ENCODE measurements around the gene KCTD20. TPM values are rescaled to one million over a fixed set of nuclear protein-coding genes. Genes with fewer than 3 reads are reported as not detected.
A peak's percentile ranks its signal among the peaks of the same experiment; 100 is the strongest.

KCTD20 gene
- total and polyA plus RNA-seq, 9 of the 15 experiments (the other 6 are each of a cell fraction or from before 2014, with no cell fraction given): 28.9 to 160 (median 70.6) TPM

GRCh38 chr6:36423101-36423824 is 19.5 kb upstream of the KCTD20 start (continued):
- TF ChIP-seq GABPB1 (CRISPR knock-in tag; IDR thresholded peaks at IDR 0.05) (peak; percentile 61; the same call in 1 of the 2 replicates), SNRNP70 (optimal IDR thresholded peaks at IDR 0.05; ENCODE audit: low read depth, low read length) (no peak), ZNF79 (CRISPR knock-in tag; IDR thresholded peaks at IDR 0.05; ENCODE audit: low read depth) (no peak), HIVEP1 (CRISPR knock-in tag; IDR thresholded peaks at IDR 0.05) (peak; percentile 47; the same call in 1 of the 2 replicates), ZKSCAN8 (CRISPR knock-in tag; IDR thresholded peaks at IDR 0.05) (no peak), NFE2 (IDR thresholded peaks at IDR 0.05; ENCODE audit: low read depth) (0 out of 2 replicates have a peak, but pooled peaks have one; percentile 26), IFI16 (CRISPR knock-in tag; IDR thresholded peaks at IDR 0.05) (no peak), E2F6 (IDR thresholded peaks at IDR 0.05; ENCODE audit: borderline replicate concordance in 1 of 2, extremely low read depth in 1 of 2, insufficient read depth in 1 of 2, insufficient read length in 1 of 2, low read depth in 1 of 2, low read length in 1 of 2, poor library complexity in 1 of 2, severe bottlenecking in 1 of 2) (peak; percentile 95 to 99), HDAC3 (IDR thresholded peaks at IDR 0.05; ENCODE audit: borderline replicate concordance, partially characterized antibody) (no peak), RBM14 (IDR thresholded peaks at IDR 0.05; ENCODE audit: borderline replicate concordance, insufficient read depth, low read depth, low read length) (no peak), RNF219 (CRISPR knock-in tag; IDR thresholded peaks at IDR 0.05) (no peak), GATAD2A (IDR thresholded peaks at IDR 0.05) (no peak), GTF2B (IDR thresholded peaks at IDR 0.05; ENCODE audit: extremely low read depth, insufficient read length) (no peak)
- TF ChIP-seq, protein P1, sequence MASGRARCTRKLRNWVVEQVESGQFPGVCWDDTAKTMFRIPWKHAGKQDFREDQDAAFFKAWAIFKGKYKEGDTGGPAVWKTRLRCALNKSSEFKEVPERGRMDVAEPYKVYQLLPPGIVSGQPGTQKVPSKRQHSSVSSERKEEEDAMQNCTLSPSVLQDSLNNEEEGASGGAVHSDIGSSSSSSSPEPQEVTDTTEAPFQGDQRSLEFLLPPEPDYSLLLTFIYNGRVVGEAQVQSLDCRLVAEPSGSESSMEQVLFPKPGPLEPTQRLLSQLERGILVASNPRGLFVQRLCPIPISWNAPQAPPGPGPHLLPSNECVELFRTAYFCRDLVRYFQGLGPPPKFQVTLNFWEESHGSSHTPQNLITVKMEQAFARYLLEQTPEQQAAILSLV (tag; IDR thresholded peaks at IDR 0.05): no peak
- TF ChIP-seq, protein P2, sequence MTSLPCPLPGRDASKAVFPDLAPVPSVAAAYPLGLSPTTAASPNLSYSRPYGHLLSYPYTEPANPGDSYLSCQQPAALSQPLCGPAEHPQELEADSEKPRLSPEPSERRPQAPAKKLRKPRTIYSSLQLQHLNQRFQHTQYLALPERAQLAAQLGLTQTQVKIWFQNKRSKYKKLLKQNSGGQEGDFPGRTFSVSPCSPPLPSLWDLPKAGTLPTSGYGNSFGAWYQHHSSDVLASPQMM (CRISPR knock-in tag; IDR thresholded peaks at IDR 0.05): no peak
- TF ChIP-seq, protein P3, sequence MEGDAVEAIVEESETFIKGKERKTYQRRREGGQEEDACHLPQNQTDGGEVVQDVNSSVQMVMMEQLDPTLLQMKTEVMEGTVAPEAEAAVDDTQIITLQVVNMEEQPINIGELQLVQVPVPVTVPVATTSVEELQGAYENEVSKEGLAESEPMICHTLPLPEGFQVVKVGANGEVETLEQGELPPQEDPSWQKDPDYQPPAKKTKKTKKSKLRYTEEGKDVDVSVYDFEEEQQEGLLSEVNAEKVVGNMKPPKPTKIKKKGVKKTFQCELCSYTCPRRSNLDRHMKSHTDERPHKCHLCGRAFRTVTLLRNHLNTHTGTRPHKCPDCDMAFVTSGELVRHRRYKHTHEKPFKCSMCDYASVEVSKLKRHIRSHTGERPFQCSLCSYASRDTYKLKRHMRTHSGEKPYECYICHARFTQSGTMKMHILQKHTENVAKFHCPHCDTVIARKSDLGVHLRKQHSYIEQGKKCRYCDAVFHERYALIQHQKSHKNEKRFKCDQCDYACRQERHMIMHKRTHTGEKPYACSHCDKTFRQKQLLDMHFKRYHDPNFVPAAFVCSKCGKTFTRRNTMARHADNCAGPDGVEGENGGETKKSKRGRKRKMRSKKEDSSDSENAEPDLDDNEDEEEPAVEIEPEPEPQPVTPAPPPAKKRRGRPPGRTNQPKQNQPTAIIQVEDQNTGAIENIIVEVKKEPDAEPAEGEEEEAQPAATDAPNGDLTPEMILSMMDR (IDR thresholded peaks at IDR 0.05 in 2 of 3, conservative IDR thresholded peaks at IDR 0.05 in 1 of 3; ENCODE audit: insufficient read depth in 2 of 3, low read depth in 1 of 3, low read length in 3 of 3): peak; percentile 90 to 95 (median 94)
- TF ChIP-seq, protein P4, sequence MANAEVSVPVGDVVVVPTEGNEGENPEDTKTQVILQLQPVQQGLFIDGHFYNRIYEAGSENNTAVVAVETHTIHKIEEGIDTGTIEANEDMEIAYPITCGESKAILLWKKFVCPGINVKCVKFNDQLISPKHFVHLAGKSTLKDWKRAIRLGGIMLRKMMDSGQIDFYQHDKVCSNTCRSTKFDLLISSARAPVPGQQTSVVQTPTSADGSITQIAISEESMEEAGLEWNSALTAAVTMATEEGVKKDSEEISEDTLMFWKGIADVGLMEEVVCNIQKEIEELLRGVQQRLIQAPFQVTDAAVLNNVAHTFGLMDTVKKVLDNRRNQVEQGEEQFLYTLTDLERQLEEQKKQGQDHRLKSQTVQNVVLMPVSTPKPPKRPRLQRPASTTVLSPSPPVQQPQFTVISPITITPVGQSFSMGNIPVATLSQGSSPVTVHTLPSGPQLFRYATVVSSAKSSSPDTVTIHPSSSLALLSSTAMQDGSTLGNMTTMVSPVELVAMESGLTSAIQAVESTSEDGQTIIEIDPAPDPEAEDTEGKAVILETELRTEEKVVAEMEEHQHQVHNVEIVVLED (CRISPR knock-in tag; IDR thresholded peaks at IDR 0.05): peak; percentile 91
